Endothelial cell of umbilical vein (primary cell): ENCODE results near the gene OR13A1.

Source experiments
- CTCF ChIP-seq, 2 donors: IDR thresholded peaks; 1 replicate in 1 of 2; 2 replicates in 1 of 2; pipeline ENCODE4 v1.5.1; 2011; ENCODE audit warnings: low read length in 2 of 2, mild to moderate bottlenecking in 2 of 2, moderate library complexity in 2 of 2, control low read depth in 1 of 2, inconsistent platforms in 1 of 2, low read depth in 1 of 2; ENCODE audit not compliant: insufficient read depth in 1 of 2; ENCODE audit errors: extremely low read depth in 1 of 2
- MYC ChIP-seq: IDR thresholded peaks from one replicate; pipeline ENCODE4 v1.6.1; 2011; ENCODE audit warnings: mild to moderate bottlenecking, low read depth, low read length

GRCh38 chr10:45282061-45282460 is 33.3 kb downstream of the OR13A1 start:
- no peak for TF ChIP-seq CTCF (IDR thresholded peaks at IDR 0.05; ENCODE audit: extremely low read depth in 1 of 2, insufficient read depth in 1 of 2, low read depth in 1 of 2, low read length in 2 of 2)
- TF ChIP-seq MYC, result no peak
